Esophagus muscularis mucosa (tissue), 4 donors: ENCODE data around the gene ZDHHC22. TPM values are rescaled to one million over a fixed set of nuclear protein-coding genes. Genes with fewer than 3 reads are reported as not detected.

Experiments used
- DNase-seq: peaks from one replicate; pipeline ENCODE4 v3.0.0-alpha.2; 2017; ENCODE audit errors: extremely low spot score
- H3K27ac ChIP-seq, 4 donors: fragments of 200-600 bp; sonication (generic); replicated peaks in 1 of 4; 1 replicate in 3 of 4; 2 replicates in 1 of 4; pipeline ENCODE4 v1.5.1; 2016 to 2019; ENCODE audit warnings: mild to moderate bottlenecking in 1 of 4
- H3K27me3 ChIP-seq, 4 donors: fragments of 200-600 bp; sonication (generic); one replicate each; pipeline versions ENCODE4 v1.5.1 to v1.6.0; 2016 to 2019
- H3K36me3 ChIP-seq, 4 donors: fragments of 200-600 bp; sonication (generic); one replicate each; pipeline ENCODE4 v1.5.1; 2016 to 2019
- H3K4me1 ChIP-seq, 4 donors: fragments of 200-600 bp; sonication (generic); one replicate each; pipeline ENCODE4 v1.5.1; 2016 to 2019
- H3K4me3 ChIP-seq, 4 donors: fragments of 200-600 bp; sonication (generic); 1 replicate in 2 of 4; 2 replicates in 2 of 4; pipeline ENCODE4 v1.5.1; 2016 to 2019; ENCODE audit warnings: mild to moderate bottlenecking in 4 of 4, moderate library complexity in 1 of 4
- H3K9me3 ChIP-seq, 4 donors: fragments of 200-600 bp; sonication (generic); 1 replicate in 3 of 4; 2 replicates in 1 of 4; pipeline ENCODE4 v1.5.1; 2016 to 2019
- EP300 ChIP-seq: sonication (generic); formaldehyde crosslinking; IDR thresholded peaks from one replicate; pipeline ENCODE4 v1.6.1; 2017; ENCODE audit warnings: antibody characterized with exemption
- POLR2A ChIP-seq: fragments of 450-650 bp; IDR thresholded peaks from one replicate; pipeline ENCODE4 v1.6.1; 2017; ENCODE audit warnings: antibody characterized with exemption, moderate library complexity, mild to moderate bottlenecking, low read depth
- POLR2AphosphoS5 ChIP-seq, 2 donors: sonication (generic); formaldehyde crosslinking; IDR thresholded peaks; one replicate each; pipeline ENCODE4 v1.6.1; 2017; ENCODE audit warnings: antibody characterized with exemption in 2 of 2
- WGBS: methylation state at CpG from one replicate; pipeline ENCODE4 v1.1.5; 2018; 5-methylcytosine and 5-hydroxymethylcytosine counted together
- intact Hi-C: fragments of 100-400 bp; cut with DNase I; formaldehyde crosslinking; loops from one replicate; pipeline ENCODE4 v1.15.1; 2023
- total RNA-seq, 4 donors: library from RNA; depleted of rRNA; stranded (reverse); fragments of >200 nt; gene quantifications; one replicate each; pipeline versions ENCODE4 v1.1.0 to v1.2.1, GENCODE V29; 2016
- TF ChIP-seq, protein P1 (sequence below), 3 experiments: fragments of 200-600 bp in 2 of 3; fragments of 450-650 bp in 1 of 3; sonication (generic) in 2 of 3; IDR thresholded peaks; one replicate each; pipeline ENCODE4 v1.5.1; 2017 to 2019; ENCODE audit warnings: antibody characterized with exemption in 3 of 3, mild to moderate bottlenecking in 2 of 3, moderate library complexity in 1 of 3

The ZDHHC22 gene
- total RNA-seq, 4 donors from 2014 or later, result 0.13 TPM; not detected in 3

- H3K4me1 ChIP-seq, result peaks cover 33 to 56% (median 36%) of the 10 kb centered on the region in 4 donors
- DNase-seq, result no peak
- peaks cover 0 to 36% (median 3%) of the 10 kb centered on the region in 4 donors for H3K27me3 ChIP-seq
- TF ChIP-seq POLR2AphosphoS5 (IDR thresholded peaks at IDR 0.05), result no peak
- TF ChIP-seq, protein P1, sequence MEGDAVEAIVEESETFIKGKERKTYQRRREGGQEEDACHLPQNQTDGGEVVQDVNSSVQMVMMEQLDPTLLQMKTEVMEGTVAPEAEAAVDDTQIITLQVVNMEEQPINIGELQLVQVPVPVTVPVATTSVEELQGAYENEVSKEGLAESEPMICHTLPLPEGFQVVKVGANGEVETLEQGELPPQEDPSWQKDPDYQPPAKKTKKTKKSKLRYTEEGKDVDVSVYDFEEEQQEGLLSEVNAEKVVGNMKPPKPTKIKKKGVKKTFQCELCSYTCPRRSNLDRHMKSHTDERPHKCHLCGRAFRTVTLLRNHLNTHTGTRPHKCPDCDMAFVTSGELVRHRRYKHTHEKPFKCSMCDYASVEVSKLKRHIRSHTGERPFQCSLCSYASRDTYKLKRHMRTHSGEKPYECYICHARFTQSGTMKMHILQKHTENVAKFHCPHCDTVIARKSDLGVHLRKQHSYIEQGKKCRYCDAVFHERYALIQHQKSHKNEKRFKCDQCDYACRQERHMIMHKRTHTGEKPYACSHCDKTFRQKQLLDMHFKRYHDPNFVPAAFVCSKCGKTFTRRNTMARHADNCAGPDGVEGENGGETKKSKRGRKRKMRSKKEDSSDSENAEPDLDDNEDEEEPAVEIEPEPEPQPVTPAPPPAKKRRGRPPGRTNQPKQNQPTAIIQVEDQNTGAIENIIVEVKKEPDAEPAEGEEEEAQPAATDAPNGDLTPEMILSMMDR (IDR thresholded peaks at IDR 0.05), result no peak
- TF ChIP-seq EP300, result no peak
- TF ChIP-seq POLR2A, result no peak
- intact Hi-C loops, result loop anchor here (5.0 kb wide), 1 partner anchor 33 kb away; no protein-coding TSS in a partner anchor
- WGBS, result 40% methylated on average over 10 of the region's 30 CpGs
- H3K27ac ChIP-seq, result no peak overlapping the region
- H3K9me3 ChIP-seq, result no peaks in the 10 kb centered on the region
- H3K4me3 ChIP-seq, result peak overlapping the region; percentile 58 to 64 (median 59)
- H3K36me3 ChIP-seq, result peaks cover 0 to 8% (median 0%) of the 10 kb centered on the region in 4 donors
Observed at GRCh38 chr14:77125281-77125801, 16.2 kb downstream of the ZDHHC22 start.

DNA sequence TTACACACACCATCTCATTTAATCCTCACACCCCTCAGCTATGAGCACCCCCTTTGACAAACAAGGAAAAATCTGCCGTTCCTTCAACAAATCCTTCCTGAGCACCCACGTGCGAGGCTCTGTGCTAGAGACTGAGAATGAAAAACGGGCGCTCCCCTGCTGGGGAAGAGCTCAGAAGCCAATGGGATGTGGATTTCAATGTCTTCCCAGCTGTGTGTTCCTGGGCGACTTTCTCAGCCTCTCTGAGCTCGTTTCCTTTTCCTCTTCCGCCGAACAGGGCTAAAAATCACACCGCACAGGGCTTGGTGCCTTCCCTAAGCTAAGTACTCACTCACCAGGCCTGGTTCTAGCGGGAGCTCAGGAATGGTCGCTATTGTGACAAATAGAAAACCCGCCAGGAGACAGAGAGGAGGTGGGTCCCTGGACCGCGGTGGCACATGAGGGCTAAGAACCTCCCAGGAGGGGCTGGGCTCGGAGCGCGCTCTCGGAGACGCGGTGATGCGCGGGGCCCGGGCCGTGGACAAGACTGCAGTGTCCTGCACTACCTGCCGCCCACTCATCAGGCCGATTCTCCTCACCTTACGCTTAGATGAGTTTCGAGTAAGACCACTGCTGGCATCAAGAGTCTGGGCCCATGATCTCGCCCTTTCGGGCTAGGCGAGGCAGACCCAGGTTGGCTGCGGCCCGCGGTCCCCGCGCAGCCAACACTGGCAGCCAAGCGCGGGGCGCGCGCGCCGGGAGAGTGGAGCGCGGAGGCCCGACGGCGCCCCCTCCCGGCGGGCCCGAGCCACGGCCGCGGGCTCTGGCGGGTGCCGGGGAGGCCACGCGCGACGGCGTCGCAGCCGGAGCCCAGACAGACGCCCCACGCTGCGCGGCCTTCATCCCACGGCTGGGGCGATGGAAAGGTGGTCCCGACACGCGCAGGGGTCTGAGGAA lies 17.0 kb downstream of the ZDHHC22 start:
- Histone ChIP-seq H3K36me3 (peaks cover 0 to 14% (median 2%) of the 10 kb centered on the region in 4 donors), H3K4me1 (peaks cover 33 to 56% (median 36%) of the 10 kb centered on the region in 4 donors), H3K27ac (peak overlapping the region in 1 of 4 donors; percentile 52), H3K27me3 (peaks cover 0 to 28% (median 3%) of the 10 kb centered on the region in 4 donors), H3K4me3 (peak overlapping the region; percentile 58 to 64 (median 59)), H3K9me3 (no peaks in the 10 kb centered on the region)
- 35% methylated on average over 13 of the region's 73 CpGs for WGBS
- no peak for TF ChIP-seq POLR2A
- TF ChIP-seq, protein P1 (IDR thresholded peaks at IDR 0.05), result peak; percentile 70 to 88 (median 79)
- peak in 1 of 2 donors; percentile 28 for TF ChIP-seq POLR2AphosphoS5 (IDR thresholded peaks at IDR 0.05)
- no peak for DNase-seq
- intact Hi-C loops, result loop anchor here (5.0 kb wide), 1 partner anchor 32 kb away; no protein-coding TSS in a partner anchor

- peaks cover 33 to 56% (median 36%) of the 10 kb centered on the region in 4 donors for H3K4me1 ChIP-seq
- no peak overlapping the region for H3K4me3 ChIP-seq
- DNase-seq, result no peak
- H3K9me3 ChIP-seq, result no peaks in the 10 kb centered on the region
- peaks cover 0 to 24% (median 3%) of the 10 kb centered on the region in 4 donors for H3K27me3 ChIP-seq
- intact Hi-C loops, result no loop called here
- peaks cover 0 to 20% (median 7%) of the 10 kb centered on the region in 4 donors for H3K36me3 ChIP-seq
- H3K27ac ChIP-seq, result no peak overlapping the region
- no peak for TF ChIP-seq POLR2A
- WGBS, result 74% methylated on average over 8 of the region's 9 CpGs
Observed at GRCh38 chr14:77123381-77124325, 17.9 kb downstream of the ZDHHC22 start.

GRCh38 chr14:77122526-77123125 lies 19.0 kb downstream of the ZDHHC22 start:
- H3K27ac ChIP-seq, result no peak overlapping the region

More at GRCh38 chr14:77122526-77123125, 19.0 kb downstream of the ZDHHC22 start:
- no peaks in the 10 kb centered on the region for H3K9me3 ChIP-seq
- H3K36me3 ChIP-seq, result peaks cover 0 to 29% (median 9%) of the 10 kb centered on the region in 4 donors
- H3K4me3 ChIP-seq, result no peak overlapping the region
- intact Hi-C loops, result no loop called here
- peaks cover 33 to 56% (median 36%) of the 10 kb centered on the region in 4 donors for H3K4me1 ChIP-seq
- no peak for TF ChIP-seq POLR2AphosphoS5 (IDR thresholded peaks at IDR 0.05)
- TF ChIP-seq, protein P1 (IDR thresholded peaks at IDR 0.05), result no peak
- TF ChIP-seq POLR2A, result no peak
- no peak for TF ChIP-seq EP300
- DNase-seq, result no peak
- WGBS, result 96% methylated on average over 6 of the region's 6 CpGs
- H3K27me3 ChIP-seq, result peaks cover 0 to 15% (median 3%) of the 10 kb centered on the region in 4 donors
